ENCODE measurements around the gene FAM43B. TPM values are rescaled to one million over a fixed set of nuclear protein-coding genes. Genes with fewer than 3 reads are reported as not detected.
"Not testable (repeated sequence)": the region's sequence is repeated elsewhere in the genome, so short reads cannot be mapped to it uniquely, and the experiment has no call there.

Gene FAM43B
- total RNA-seq, 1 donor from 2014 or later: 1.9 TPM

GRCh38 chr1:20511518-20512428, 40.6 kb upstream of the FAM43B start:
- no peak overlapping the region for H3K4me3 ChIP-seq
- peaks cover 36% of the 10 kb centered on the region for H3K27me3 ChIP-seq (ENCODE audit: low read depth)
- peaks cover 20% of the 10 kb centered on the region for H3K4me1 ChIP-seq
- no peaks in the 10 kb centered on the region for H3K36me3 ChIP-seq
- no peaks in the 10 kb centered on the region for H3K9me3 ChIP-seq (replicated peaks)
- DNase-seq: no peak
- no peak for TF ChIP-seq CTCF (IDR thresholded peaks at IDR 0.05; ENCODE audit: borderline replicate concordance)
- no peak overlapping the region for H3K27ac ChIP-seq (replicated peaks)
- intact Hi-C loops (cut with micrococcal nuclease): no loop called here

- H3K36me3 ChIP-seq; DNase-seq; H3K4me1 ChIP-seq; H3K27ac ChIP-seq (replicated peaks); H3K9me3 ChIP-seq (replicated peaks); H3K4me3 ChIP-seq: not testable (repeated sequence)
- intact Hi-C loops (cut with micrococcal nuclease): loop anchor here (5.0 kb wide), 1 partner anchor 123 kb away; no protein-coding TSS in a partner anchor
- peaks cover 20% of the 10 kb centered on the region for H3K27me3 ChIP-seq (ENCODE audit: low read depth)
Observed at GRCh38 chr1:20519609-20520262, 32.6 kb upstream of the FAM43B start.

- peak; percentile 38 for DNase-seq
- Histone ChIP-seq H3K36me3 (no peaks in the 10 kb centered on the region), H3K4me1 (peaks cover 3% of the 10 kb centered on the region), H3K27me3 (ENCODE audit: low read depth) (peaks cover 21% of the 10 kb centered on the region), H3K4me3 (peak overlapping the region; percentile 15), H3K9me3 (replicated peaks) (no peaks in the 10 kb centered on the region), H3K27ac (replicated peaks) (no peak overlapping the region)
- peak; percentile 92 for TF ChIP-seq CTCF (IDR thresholded peaks at IDR 0.05; ENCODE audit: borderline replicate concordance)
- intact Hi-C loops (cut with micrococcal nuclease): loop anchor here (5.0 kb wide), 1 partner anchor 120 kb away; no protein-coding TSS in a partner anchor
Observed at GRCh38 chr1:20521960-20522861, 30.2 kb upstream of the FAM43B start.

GRCh38 chr1:20526267-20526666, 26.1 kb upstream of the FAM43B start:
- TF ChIP-seq CTCF (IDR thresholded peaks at IDR 0.05; ENCODE audit: borderline replicate concordance): no peak
- no peak for DNase-seq
- H3K27me3 ChIP-seq (ENCODE audit: low read depth): peaks cover 54% of the 10 kb centered on the region
- no peak overlapping the region for H3K4me3 ChIP-seq
- no peak overlapping the region for H3K27ac ChIP-seq (replicated peaks)
- H3K36me3 ChIP-seq: no peaks in the 10 kb centered on the region
- intact Hi-C loops (cut with micrococcal nuclease): no loop called here
- no peaks in the 10 kb centered on the region for H3K9me3 ChIP-seq (replicated peaks)
- H3K4me1 ChIP-seq: peaks cover 3% of the 10 kb centered on the region

- Histone ChIP-seq H3K4me1 (no peaks in the 10 kb centered on the region), H3K9me3 (replicated peaks) (no peaks in the 10 kb centered on the region), H3K36me3 (no peaks in the 10 kb centered on the region), H3K27me3 (ENCODE audit: low read depth) (peaks cover 62% of the 10 kb centered on the region), H3K4me3 (no peak overlapping the region), H3K27ac (replicated peaks) (no peak overlapping the region)
- intact Hi-C loops (cut with micrococcal nuclease): no loop called here
- no peak for TF ChIP-seq CTCF (IDR thresholded peaks at IDR 0.05; ENCODE audit: borderline replicate concordance)
- no peak for DNase-seq
Observed at GRCh38 chr1:20528221-20528620, 24.2 kb upstream of the FAM43B start.
